Loucy (cell line): ENCODE measurements around the gene DCLK2.

Experiments
- H2AFZ ChIP-seq: fragments of 200-600 bp; sonication (generic); 2 replicates; pipeline ENCODE4 v1.6.0; 2016; ENCODE audit warnings: antibody characterized with exemption, mild to moderate bottlenecking, low read length, moderate library complexity
- H3F3A ChIP-seq: fragments of 200-600 bp; 2 replicates; pipeline ENCODE4 v1.6.0; 2016; ENCODE audit warnings: antibody characterized with exemption, low read depth, mild to moderate bottlenecking
- H3K27me3 ChIP-seq: fragments of 200-600 bp; sonication (generic); 2 replicates; pipeline ENCODE4 v1.6.1; 2014; ENCODE audit warnings: low read length, mild to moderate bottlenecking; ENCODE audit not compliant: insufficient read depth, poor library complexity, severe bottlenecking
- H3K36me3 ChIP-seq: fragments of 200-600 bp; sonication (generic); 2 replicates; pipeline ENCODE4 v1.6.1; 2016; ENCODE audit warnings: low read length; ENCODE audit not compliant: insufficient read depth
- H3K4me1 ChIP-seq: fragments of 200-600 bp; sonication (generic); 2 replicates; pipeline ENCODE4 v1.5.1; 2014; ENCODE audit warnings: low read length, mild to moderate bottlenecking; ENCODE audit not compliant: insufficient read depth, poor library complexity, severe bottlenecking
- H3K4me2 ChIP-seq: fragments of 200-600 bp; sonication (generic); 2 replicates; pipeline ENCODE4 v1.6.0; 2014; ENCODE audit warnings: antibody characterized with exemption, low read length, low read depth, mild to moderate bottlenecking; ENCODE audit not compliant: poor library complexity, severe bottlenecking
- H3K4me3 ChIP-seq: fragments of 200-600 bp; sonication (generic); 2 replicates; pipeline ENCODE4 v1.5.1; 2014; ENCODE audit warnings: low read length, mild to moderate bottlenecking, mixed read lengths; ENCODE audit not compliant: poor library complexity, severe bottlenecking
- H3K79me2 ChIP-seq: fragments of 200-600 bp; sonication (generic); 2 replicates; pipeline ENCODE4 v1.6.1; 2014; ENCODE audit warnings: low read length; ENCODE audit not compliant: insufficient read depth
- H3K9ac ChIP-seq: fragments of 200-600 bp; sonication (generic); 2 replicates; pipeline ENCODE4 v1.6.0; 2014; ENCODE audit warnings: mild to moderate bottlenecking, low read depth, low read length, moderate library complexity; ENCODE audit not compliant: poor library complexity, severe bottlenecking
- H3K9me2 ChIP-seq: fragments of 200-600 bp; sonication (generic); replicated peaks from 2 replicates; pipeline ENCODE4 v1.6.1; 2016; ENCODE audit warnings: low read depth, low read length, mixed read lengths
- H3K9me3 ChIP-seq: fragments of 200-600 bp; sonication (generic); 2 replicates; pipeline ENCODE4 v1.6.1; 2014; ENCODE audit warnings: mild to moderate bottlenecking, antibody characterized with exemption, low read length, low read depth; ENCODE audit not compliant: insufficient read depth
- H4K20me1 ChIP-seq: fragments of 200-600 bp; sonication (generic); 2 replicates; pipeline ENCODE4 v1.6.0; 2014; ENCODE audit warnings: antibody characterized with exemption, low read length, mild to moderate bottlenecking; ENCODE audit not compliant: insufficient read depth, poor library complexity, severe bottlenecking
- CTCF ChIP-seq: fragments of 200-600 bp; sonication (generic); conservative IDR thresholded peaks from 2 replicates; pipeline ENCODE4 v1.5.1; 2014; ENCODE audit warnings: mild to moderate bottlenecking, antibody characterized with exemption, low read length
- EZH2phosphoT487 ChIP-seq: fragments of 200-600 bp; IDR thresholded peaks from 2 replicates; pipeline ENCODE4 v1.6.1; 2018; ENCODE audit warnings: antibody characterized with exemption, mild to moderate bottlenecking, moderate library complexity, borderline replicate concordance

Gene DCLK2

GRCh38 chr4:150070464-150071170 lies 7.6 kb upstream of the DCLK2 start:
- no peaks in the 10 kb centered on the region for H3K9me3 ChIP-seq
- H3K4me1 ChIP-seq, result no peaks in the 10 kb centered on the region
- H3F3A ChIP-seq, result no peaks in the 10 kb centered on the region
- H3K4me2 ChIP-seq, result no peak overlapping the region
- no peaks in the 10 kb centered on the region for H3K9me2 ChIP-seq
- TF ChIP-seq CTCF, result no peak
- TF ChIP-seq EZH2phosphoT487, result no peak
- H3K79me2 ChIP-seq, result no peaks in the 10 kb centered on the region
- no peaks in the 10 kb centered on the region for H3K36me3 ChIP-seq
- H4K20me1 ChIP-seq, result no peaks in the 10 kb centered on the region
- no peak overlapping the region for H3K4me3 ChIP-seq
- H3K9ac ChIP-seq, result no peak overlapping the region
- no peak overlapping the region for H2AFZ ChIP-seq
- no peaks in the 10 kb centered on the region for H3K27me3 ChIP-seq

DNA sequence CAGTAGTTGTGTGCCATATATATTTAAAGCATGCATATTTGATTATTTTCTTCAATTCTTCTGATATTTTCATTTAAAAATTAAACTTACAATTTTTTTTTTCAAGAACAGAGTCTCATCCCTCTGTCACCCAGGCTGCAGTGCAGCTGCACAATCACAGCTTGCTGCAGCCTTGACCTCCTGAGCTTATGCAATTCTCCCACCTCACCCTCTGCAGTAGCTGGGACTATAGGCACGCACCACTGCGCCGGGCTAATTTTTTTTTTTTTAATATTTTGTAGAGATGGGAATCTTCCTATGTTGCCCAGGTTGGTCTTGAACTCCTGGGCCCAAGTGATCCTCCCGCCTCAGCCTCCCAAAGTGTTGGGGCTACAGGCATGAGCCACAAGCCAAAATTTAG lies 5.8 kb upstream of the DCLK2 start:
- Histone ChIP-seq H3F3A (no peaks in the 10 kb centered on the region), H3K79me2 (no peaks in the 10 kb centered on the region), H3K9me3 (no peaks in the 10 kb centered on the region), H3K9ac (no peak overlapping the region), H3K9me2 (no peaks in the 10 kb centered on the region), H3K4me1 (no peaks in the 10 kb centered on the region), H3K36me3 (no peaks in the 10 kb centered on the region), H3K27me3 (no peaks in the 10 kb centered on the region), H2AFZ (no peak overlapping the region), H4K20me1 (no peaks in the 10 kb centered on the region), H3K4me2 (no peak overlapping the region), H3K4me3 (no peak overlapping the region)
- no peak for TF ChIP-seq CTCF
- no peak for TF ChIP-seq EZH2phosphoT487

- Histone ChIP-seq H3K4me1 (no peaks in the 10 kb centered on the region), H2AFZ (no peak overlapping the region), H3K9ac (no peak overlapping the region), H3K36me3 (no peaks in the 10 kb centered on the region), H3K79me2 (no peaks in the 10 kb centered on the region), H4K20me1 (no peaks in the 10 kb centered on the region), H3K9me2 (no peaks in the 10 kb centered on the region), H3K9me3 (no peaks in the 10 kb centered on the region), H3K4me3 (no peak overlapping the region), H3K27me3 (no peaks in the 10 kb centered on the region), H3K4me2 (no peak overlapping the region), H3F3A (no peaks in the 10 kb centered on the region)
- no peak for TF ChIP-seq EZH2phosphoT487
- TF ChIP-seq CTCF, result no peak
These were observed 5.1 kb upstream of the DCLK2 start for GRCh38 chr4:150072906-150073714.
